Stimulated activated CD4-positive, alpha-beta T cell treated with anti-CD3 and anti-CD28 coated beads, Interleukin-15, amount 100 ng/mL, for 24 hours (primary cell): ENCODE measurements around the gene RRAS2.
"Not testable (repeated sequence)": the region's sequence is repeated elsewhere in the genome, so short reads cannot be mapped to it uniquely, and the experiment has no call there.

Experiments used
- DNase-seq: peaks from one replicate; pipeline ENCODE4 v3.0.0-alpha.2; 2020

The RRAS2 gene

GRCh38 chr11:14253421-14253820, 105.6 kb downstream of the RRAS2 start:
- DNase-seq: no peak

- not testable (repeated sequence) for DNase-seq
Observed at GRCh38 chr11:14252501-14252900, 106.5 kb downstream of the RRAS2 start.

GRCh38 chr11:14251754-14252153, 107.2 kb downstream of the RRAS2 start:
- DNase-seq: no peak

DNA sequence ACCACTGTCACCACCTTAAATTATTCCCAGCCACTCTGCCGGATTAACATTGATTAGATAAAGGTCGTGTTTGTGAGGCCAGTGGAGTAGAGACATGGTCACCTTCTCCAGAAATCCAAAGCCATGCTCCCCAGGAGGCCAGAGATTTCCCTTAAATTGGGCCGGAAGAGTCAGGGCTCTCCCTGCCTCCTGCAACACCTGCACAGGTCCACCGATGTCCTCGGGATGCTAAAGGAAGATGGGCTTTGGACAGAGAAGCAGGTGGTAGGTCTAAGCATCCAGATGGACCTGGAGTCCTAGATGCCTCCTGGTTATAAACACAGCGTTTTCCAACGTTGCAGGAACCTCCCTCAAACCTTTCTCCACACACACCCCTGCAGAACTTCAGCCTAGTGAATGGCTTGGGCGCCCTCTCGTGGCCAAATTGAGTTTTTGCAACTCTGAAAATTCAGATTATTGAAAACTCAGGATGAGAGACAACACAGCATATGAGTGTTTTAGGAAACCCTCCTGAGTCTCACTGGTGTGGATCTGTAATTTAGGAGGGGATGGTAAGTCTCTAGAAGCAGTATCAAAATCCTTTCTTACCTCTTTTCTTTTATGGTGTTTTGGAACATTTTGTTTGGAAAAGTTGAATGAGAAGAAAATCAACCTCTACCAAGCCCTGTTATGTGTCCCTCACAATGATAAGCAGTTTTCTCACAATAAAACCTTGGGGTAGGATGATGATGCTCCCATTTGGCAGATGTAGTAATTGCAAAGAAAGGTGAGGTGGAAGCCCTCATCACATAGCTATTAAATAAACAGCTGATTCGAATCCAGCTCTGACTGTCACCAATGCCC, 109.6 kb downstream of the RRAS2 start:
- DNase-seq: peak; percentile 71

DNA sequence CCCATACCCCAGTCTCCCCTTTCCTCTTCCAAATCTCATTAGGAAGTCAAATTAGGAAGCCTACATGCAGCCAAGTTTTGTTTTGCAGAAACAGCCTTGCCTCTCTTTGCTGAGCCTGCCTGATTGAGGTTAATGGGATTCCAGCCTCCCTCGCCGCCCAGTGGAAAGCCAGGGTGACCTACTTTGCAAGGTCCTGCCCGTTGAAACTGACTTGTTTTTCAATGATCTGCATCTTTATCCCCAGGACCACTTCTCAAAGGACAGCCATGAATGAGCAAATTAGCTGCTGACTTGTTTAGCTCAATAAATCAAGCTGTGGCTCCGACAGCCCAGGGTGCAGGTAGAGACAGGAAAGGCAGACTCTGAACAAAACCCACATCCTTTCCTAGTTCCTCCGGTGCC, 110.4 kb downstream of the RRAS2 start:
- DNase-seq: no peak

DNA sequence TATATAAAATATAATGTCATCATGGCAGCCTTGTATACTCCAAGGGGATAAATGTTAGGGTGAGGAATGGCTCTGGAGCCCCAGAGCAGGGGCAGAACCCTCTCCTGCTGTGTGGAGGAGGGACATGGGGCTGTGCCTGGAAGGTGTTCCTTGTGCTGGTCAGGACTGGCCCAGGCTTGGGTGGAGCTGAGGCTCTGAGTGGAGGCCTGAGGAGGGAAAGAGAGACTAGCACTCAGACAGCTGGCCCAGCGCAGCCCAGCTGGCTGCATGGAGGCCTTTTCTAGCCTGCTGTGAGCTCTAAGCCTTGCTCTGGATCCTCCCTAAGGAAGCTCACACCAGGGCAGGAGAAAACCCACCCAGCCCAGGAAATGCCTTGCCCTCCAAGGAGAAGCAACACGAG, 113.5 kb downstream of the RRAS2 start:
- DNase-seq: no peak

GRCh38 chr11:14244926-14245325, 114.1 kb downstream of the RRAS2 start:
- DNase-seq: no peak

DNA sequence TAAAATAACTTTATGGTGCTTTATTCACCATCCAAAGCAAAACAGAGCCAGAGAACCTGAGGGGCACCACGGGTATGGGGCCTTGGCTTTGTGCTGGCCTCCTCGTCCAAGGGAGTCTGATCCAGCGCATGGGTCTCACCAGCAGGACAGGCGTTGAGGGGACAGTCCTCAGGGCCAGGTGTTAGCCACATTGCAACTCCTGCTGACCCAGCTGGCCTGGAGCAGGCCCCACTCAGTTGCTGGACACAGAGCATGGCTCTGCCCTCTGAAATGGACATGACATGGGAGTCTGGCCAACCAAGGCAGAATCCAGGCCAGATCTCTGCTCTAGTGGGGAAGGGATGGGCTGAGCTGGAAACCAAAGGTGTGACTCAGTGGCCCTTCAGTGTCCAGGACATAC, 116.2 kb downstream of the RRAS2 start:
- DNase-seq: no peak

- no peak for DNase-seq
Observed at GRCh38 chr11:14242187-14242586, 116.8 kb downstream of the RRAS2 start.

DNA sequence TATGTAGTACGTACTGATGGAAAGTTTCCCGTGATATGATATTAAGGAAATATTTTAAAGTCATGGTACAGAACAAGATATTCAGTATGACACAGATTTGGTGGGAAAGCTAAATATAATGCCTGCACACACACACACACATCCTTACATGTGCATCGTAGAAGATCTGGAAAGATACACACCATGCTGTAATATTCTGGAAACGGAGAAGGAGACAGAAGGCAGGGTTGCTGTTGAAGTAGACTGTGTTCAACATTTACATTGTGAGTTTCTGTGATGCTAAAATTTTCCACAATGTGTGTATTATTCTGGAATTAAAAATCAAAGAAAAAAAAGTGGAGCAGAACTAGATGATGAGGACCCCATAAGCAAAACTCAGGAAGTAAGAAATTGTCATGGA, 118.0 kb downstream of the RRAS2 start:
- no peak for DNase-seq

DNA sequence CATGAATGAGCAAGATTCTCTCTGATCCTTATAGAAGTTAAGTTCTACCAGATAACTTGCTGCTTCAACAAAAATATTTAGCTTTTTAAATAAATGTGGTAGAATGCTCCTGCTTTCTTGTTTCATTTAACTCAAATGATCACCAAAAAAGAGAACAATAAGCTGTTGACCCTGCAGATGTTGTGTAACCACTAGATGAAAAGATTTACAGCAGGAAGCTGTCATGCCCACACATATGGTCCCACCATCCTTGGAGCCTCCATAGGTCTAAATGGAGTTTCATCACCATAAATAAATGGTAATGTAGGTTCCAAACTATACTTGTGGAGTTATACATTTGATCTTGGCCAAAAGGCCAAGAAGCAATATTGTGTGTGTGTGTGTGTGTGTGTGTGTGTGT, 118.8 kb downstream of the RRAS2 start:
- DNase-seq: no peak

DNA sequence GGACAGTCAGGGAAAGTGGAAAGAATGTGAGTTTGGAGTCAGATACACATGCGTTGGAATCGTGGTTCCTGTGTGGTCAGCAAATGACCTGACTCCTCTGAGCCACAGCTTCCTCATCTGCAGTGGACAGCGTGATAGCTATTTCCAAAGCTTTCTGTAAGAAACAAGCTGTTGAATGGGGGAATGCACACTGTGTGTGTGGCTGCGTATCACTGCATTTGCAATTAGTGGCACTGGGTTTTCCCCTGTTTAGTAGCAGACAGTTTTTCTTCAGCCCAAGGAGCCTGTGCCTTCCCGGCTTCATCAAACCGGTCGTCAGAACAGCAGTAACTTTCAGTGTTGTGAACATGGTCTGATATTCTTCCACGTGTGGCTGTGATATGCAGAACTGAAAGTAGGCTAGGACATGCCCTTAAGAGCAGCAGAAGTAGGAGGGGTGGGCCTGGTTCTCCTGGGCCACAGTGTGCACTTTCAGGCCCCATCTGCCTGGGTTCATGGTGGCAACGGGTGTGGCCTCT, 121.5 kb downstream of the RRAS2 start:
- DNase-seq: no peak

DNA sequence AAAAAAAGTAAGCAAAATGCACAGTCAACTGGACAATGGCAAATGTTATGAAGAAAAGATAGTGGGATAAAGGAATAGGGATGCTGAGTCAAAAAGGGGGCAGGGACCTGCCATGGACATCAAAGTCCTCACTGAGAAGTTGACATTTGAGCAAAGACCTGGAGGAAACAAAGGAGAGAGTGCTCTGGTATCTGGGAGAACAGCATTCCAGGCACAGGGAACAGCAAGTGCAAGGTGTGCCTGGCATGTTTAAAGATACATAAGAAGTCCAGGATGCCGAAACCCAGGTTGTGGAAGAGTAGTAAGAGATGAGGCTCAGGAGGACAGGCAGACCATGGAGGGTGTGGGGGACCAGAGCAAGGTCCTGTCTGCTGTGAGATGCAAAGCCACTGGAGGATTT, 123.3 kb downstream of the RRAS2 start:
- no peak for DNase-seq

DNA sequence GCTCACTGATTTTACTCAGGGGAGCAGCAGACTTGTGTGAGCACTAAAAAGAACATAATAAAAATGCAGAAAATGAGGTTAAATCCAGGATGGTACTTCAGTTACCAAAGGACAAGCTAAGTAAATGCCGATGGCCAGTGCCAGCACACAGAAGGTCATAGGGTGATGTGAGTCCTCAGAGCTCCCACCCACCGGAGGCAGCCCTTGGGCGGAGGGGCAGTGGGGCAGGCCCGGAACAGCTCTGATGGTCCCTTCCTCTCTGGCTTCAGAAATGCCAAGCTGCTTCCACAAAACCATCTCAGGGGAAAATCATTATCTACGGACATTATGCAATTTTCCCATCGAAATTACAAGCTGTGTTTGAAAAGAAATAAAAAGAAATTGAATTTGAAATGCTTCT, 124.5 kb downstream of the RRAS2 start:
- no peak for DNase-seq

- DNase-seq: no peak
Observed at GRCh38 chr11:14232652-14233051, 126.3 kb downstream of the RRAS2 start.

DNA sequence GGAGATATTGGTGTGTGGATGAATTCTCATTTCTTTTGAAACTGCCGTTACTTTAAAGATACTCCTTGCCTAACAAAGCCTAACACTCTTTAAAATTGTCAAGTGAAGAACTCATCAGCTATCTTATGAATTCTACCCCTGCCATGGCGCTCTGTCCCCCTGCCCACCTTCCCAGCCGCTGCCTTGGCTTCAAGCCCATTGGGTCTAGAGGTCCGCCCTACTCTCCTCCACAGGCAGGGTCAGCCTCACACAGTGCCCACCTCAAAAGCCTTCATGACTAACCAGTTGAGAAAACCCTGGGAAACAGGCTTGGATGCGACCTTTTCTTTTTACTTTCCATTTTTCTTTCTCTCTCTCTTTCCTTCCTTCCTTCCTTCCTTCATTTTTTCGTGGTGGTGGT, 128.6 kb downstream of the RRAS2 start:
- DNase-seq: no peak

GRCh38 chr11:14229472-14229871, 129.5 kb downstream of the RRAS2 start:
- DNase-seq: no peak

DNA sequence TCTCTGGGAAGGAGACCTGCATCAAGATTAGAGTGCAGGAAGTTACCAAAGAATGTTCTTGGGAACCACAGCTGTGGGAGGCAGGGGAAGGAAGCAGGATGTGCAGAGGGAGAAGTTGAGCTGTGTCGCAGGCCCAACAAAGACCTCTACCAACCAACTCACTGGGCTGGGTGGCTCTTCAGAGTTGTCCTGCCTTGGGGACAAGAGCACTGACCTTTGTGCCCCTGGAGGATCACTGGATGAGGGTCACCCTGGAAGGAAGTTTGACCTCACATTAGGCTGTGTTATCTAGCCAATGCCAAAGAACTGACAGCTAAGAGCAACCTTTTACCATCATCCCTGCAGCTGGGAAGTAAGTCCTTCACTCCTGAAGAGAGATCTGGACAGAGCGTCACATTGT, 130.6 kb downstream of the RRAS2 start:
- no peak for DNase-seq
